Stimulated activated CD8-positive, alpha-beta memory T cell treated with anti-CD3 and anti-CD28 coated beads, Interleukin-2, amount 100 ng/mL, for 48 hours (primary cell): ENCODE data around the gene TYMS.
A peak's percentile ranks its signal among the peaks of the same experiment; 100 is the strongest.
"Not testable (repeated sequence)": the region's sequence is repeated elsewhere in the genome, so short reads cannot be mapped to it uniquely, and the experiment has no call there.

ENCODE experiments used
- DNase-seq, 2 donors: peaks; one replicate each; pipeline ENCODE4 v3.0.0-alpha.2; 2020; ENCODE audit warnings: low read depth in 2 of 2

The TYMS gene

DNA sequence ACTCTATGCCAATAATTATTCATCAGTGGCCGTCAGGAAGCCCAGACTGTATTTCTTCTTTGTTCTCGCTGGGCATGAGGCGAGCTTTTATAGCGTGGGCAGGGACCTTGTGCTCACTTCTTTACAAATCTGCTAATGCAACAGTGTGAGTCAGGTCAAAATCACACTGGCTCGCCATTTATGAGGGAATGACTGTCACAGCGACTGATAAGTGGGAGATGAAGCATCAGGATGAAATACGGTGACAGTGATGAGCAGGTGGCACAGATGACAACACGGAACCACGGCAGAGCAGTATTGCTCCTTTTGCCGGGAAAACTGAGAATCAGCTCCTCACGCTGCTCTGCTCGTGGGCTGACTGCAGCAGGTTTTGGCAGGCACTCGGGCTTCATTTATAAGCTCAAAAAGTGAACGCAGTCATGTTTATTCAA, 20.5 kb downstream of the TYMS start:
- no peak for DNase-seq

DNA sequence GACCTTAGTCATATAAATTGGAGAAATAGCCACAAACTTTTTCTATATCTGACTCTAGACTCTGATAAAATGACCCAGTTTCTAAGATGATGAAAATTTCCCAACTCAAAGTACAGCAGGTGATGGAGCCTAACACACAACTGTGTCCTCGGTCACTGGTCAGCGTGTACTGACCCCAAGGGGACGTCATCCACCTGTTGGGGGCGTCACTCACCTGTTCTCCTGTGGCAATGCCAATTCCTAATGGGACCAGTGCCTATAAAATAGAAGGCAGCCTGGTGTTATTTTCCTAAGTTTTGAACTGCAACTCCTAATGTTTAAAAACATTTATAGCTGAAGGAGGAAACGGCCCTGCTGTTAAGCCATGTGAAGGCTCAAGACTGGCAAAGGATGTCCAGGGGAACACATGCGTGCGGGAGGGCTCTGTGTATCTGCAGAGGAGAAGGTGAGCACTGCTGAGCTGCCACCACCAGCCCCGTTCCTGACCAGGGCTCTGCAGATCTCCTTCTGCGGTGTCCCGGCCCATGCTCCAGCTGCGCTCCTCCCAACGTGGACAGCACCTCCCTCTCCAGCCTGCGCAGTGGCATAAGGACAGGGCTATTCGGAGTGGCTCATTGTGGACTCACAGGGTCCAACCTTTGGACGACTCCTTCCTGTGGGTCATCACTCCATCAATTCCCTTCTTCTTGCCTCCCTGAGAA, 21.2 kb downstream of the TYMS start:
- no peak for DNase-seq

DNA sequence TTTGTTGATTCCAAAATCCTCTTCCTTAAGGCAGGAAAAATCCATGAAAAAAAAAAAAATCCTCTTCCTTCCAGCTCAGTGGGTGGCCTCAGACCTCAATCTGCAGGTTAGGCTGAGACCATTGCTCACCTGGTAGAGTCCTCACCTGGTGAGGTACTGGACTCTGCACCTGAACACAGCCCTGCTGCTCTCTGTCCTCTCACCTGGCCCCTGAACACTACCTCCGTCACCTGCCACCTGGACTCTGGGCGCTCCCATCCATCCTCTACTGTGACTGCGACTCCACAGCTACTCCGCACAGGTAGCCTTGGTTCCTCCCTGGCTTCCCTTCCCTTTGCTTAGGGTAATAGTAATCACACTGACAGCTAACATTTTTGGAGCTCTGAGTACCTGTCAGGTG, 22.1 kb downstream of the TYMS start:
- no peak for DNase-seq

DNA sequence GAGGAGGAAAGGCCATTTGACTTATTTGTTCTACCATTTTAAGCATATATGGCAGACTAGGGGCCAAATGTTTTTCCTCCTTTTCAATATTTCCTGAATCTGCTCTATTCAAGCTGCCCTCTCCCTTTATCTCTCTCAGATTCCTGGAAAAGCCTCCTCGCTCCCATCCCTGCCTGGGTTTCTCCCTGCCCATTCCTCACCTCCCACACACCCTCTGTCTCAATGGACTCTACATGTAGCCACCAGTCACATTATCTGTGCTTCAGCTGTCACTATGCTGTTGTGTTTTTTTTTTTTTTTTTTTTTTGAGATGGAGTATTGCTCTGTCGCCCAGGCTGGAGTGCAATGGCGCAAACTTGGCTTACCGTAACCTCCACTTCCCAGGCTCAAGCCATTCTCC, 22.9 kb downstream of the TYMS start:
- no peak for DNase-seq

DNA sequence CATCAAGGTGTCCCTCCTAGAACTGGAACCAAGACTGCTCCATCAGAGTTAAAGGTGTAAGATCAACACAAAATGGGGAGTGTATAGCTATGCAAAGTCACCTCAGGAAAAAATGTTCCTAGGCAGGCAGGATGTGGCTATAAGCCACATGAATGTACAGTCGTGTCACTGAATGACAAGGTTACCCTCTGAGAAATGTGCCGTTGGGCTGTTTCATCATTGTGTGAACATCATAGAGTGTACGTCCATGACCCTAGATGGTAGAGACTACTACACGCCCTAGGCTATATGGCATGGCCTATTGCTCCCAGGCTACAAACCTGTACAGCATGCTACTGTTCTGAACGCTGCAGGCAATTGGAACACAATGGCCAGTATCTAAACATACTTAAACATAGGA, 24.5 kb downstream of the TYMS start:
- peak; percentile 13 to 23 for DNase-seq

DNA sequence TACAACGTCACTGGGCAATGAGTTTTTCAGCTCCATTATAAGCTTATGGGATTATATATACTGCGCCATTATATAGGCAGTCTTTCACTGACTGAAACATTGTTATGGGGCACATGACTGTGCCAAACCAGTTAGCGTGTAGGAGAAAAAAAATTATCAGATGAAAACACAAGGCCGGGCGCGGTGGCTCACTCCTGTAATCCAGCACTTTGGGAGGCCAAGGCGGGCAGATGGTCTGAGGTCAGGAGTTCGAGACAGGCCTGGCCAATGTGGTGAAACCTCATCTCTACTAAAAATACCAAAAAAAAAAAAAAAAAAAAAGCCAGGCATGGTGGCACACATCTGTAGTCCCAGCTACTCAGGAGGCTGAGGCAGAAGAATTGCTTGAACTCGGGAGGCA, 25.0 kb downstream of the TYMS start:
- not testable (repeated sequence) for DNase-seq

DNA sequence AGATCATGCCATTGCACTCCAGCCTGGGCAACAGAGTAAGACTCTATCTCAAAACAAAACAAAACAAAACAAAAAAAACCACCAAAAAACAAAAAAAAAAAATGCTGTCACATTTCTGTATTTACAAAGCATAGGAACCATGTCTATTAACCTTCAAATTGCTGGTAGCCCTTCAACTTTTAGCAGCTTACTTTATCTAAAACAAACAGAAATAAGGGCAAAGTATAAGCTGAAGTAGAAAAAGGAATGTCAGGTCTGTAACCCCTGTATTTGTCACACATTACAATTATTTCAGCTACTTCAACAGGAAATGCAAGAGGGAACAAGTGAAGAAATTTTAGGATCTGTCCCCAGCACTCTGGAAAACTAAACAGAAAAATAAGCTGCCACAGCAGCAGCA, 25.4 kb downstream of the TYMS start:
- DNase-seq = no peak

DNA sequence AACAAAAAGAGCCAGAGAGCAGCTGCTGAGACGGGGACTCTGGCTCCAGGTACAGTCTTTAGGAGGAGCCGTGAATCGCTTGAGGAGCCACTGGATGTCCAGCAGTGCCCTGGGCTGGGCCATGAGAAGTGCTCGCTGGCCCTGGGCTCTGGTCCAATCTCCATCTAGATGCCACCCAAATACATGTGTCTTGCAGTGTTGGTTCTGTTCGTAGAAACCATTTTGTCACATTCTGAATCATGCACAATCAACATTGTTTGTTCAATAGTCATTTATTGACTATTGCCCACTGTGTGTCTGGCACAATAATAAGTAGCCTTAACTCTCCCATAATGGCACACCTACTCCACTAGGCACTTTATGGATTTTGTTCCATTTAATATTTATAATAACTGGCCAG, 26.1 kb downstream of the TYMS start:
- DNase-seq = no peak

DNA sequence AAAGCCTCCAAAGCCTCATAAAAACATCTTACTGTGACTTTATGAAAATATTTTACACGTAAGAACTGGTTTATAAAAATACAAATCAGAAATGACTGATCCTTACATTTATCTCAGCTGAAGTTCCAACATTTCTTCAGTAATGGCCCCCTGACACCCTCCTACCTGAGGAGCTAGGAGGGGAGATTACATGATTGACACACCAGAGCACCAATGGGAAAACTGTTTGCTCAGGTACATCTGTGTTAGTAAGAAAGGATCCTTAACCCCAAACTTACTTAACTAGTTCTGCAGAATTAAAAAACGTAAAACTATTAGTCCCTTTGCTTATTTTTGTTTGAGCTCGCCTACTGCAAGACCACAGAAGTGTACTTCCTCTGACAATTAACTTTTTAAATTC, 28.0 kb downstream of the TYMS start:
- DNase-seq = no peak

DNA sequence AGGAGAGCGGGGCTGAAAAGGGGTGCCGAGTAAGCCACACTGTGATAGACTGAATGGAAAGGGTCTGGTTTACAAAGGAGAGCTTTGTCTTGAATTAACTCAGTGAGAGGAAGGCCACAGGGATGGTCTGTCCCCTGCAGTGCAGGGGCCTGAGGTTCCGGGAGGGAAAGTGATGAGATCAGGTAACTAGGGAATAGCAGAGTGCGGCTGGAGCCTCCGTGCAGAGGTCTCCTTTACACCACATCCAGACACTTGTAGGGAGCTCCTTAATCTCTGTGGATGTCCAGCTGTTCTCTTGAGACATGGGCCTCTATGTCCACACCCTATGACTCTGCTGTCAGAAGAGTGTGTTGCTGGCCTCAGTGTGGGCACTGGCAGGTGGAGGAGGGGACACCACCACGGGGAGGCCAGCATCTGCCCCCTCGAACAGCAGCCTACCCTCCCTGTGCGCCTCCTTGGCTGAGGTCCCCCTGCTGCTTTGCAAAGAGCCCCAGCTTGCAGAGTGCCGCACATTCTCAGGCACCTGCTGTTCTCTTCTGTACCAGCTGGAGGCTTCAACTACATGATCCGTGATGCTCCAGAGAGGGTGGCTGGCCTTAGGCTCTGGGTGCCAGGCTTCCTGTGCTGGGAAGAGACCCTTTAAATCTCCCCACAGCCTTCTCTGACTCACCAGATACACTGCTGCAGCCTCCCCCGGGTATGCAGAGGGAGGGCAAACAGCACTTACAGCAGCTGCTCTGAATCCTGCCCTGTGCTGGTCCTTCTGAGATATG, 29.1 kb downstream of the TYMS start:
- no peak for DNase-seq

DNA sequence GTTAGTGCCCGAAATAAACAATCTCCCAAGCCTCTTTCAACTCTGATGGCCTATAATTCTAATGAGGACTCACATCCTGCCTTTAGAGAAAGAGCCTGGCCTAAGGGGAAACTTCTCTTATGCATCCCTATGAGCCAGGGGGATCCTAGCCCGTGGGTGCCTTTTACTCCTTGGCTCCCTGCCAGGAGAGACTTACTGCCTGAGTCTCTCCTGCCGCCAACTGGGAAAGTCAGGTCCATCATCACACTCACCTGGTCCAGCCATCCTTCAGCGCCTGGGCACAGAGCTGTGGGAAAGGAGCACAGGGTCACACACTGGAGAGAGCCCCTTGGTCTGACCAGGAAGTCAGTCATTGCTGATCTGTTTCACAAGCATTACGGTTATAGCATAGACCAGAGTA, 30.9 kb downstream of the TYMS start:
- DNase-seq = no peak

DNA sequence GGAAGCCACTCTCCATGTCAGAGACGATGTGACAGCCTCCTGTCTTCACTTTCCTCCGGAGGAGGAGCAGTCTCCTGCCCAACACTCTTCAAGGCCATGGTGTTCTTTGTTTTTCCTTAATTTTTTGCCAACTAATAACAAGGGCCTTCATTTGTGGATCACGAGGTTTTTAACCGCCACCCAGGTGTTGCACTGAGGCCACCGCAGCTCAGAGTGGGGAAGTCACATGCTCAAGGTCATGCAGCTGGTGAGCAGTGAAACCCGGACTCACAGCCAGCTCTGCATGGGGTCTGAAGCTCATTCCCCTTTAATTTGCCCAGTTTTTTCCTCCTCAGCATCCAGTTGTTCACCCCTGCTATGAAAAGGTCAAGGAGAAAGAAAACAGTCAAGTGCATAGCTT, 35.4 kb downstream of the TYMS start:
- DNase-seq = no peak

DNA sequence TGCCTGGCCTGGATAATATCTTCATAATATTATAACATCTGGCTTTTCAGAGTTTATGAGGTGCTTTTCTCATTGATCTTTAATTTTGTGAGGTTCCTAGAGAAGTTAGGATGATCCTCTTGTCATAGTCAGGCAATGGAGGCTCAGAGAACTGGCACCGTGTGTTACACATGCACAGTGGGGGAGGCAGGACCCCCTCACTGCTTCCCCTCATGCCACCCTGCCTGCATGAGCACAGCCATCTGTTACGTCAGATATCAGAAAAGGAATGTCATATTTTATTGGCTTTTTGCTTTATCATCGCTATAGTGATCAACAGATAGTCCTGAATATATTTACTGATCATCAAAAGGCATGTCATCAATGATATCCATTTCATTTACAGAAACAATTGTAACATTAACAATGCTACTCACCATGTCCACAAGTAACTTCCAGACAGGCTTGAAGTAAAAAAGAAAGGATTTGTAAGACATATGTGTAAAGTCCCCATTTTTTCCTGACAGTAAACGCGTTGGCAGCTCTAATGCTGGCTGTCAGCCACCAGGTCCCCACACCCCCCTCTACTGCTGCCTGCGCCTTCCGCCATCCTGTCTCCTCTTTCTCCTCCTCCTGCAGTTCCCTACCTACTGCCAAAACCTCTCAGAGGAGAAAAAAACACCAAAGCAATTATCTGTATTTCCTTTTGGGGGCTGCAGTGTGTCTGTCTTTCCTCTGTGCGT, 36.2 kb downstream of the TYMS start:
- DNase-seq = no peak

DNA sequence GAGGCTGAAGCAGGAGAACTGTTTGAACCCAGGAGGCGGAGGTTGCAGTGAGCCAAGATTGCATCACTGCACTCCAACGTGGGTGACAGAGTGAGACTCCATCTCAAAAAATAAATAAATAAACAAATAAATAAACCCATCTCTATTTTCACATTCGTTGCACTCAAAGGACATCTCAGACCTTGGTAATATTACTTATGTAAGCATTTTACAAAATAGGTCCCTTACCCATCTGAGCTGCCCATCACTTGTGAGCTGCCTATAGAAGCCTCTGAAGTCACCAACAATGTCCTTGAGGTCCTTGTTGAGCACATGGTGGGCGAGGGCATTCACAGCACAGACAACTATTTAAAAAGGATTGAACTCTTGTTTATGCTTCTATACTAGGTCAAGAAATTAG, 39.6 kb downstream of the TYMS start:
- no peak for DNase-seq

DNA sequence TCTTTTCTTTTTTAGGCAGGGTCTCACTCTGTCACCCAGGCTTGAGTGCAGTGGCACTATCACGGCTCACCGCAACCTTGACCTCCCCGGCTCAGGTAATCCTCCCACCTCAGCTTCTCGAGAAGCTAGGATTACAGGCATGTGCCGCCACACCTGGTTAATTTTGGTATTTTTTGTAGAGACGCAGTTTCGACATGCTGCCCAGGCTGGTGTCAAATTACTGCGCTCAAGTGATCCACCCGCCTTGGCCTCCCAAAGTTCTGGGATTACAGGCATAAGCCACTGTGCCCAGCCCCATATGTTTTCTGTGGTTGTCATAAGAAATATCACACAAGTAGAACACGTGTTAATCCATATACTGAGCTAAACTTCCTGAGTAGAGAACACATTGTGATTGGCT, 40.3 kb downstream of the TYMS start:
- no peak for DNase-seq

DNA sequence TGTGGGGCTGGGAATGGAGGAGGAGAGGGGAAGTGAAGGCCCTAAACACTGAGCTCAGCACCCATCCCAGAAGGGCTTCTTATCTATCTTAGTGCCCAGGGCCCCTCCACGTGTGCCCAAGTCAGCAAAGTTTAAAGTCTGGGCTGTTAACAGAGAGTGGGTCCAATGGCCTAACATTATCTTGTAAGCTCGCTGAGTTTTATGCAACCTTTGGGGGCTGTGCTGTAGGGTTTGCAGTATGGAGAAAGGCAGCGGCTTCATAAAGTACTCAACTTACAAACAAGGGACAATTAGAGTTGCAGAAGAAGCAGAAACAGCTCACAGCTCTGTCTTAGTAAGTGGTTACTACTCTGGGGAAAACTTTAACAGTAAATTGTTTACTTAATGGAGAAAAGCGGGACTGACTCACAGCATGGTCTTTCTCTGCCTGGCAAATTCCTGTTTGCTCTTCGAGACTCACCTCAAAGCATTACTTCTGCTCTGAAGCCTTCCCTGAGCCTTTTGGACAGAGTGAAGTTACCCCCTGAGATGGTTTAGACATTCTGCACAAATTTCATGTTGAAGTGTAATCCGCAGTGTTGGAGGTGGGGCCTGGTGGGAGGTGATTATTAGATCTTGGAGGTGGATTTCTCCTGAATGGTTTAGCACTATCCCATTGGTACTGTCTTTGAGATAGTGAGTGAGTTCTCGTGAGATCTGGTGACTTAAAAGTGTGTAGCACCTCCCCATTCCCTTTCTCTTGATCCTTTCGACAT, 45.9 kb downstream of the TYMS start:
- no peak for DNase-seq

DNA sequence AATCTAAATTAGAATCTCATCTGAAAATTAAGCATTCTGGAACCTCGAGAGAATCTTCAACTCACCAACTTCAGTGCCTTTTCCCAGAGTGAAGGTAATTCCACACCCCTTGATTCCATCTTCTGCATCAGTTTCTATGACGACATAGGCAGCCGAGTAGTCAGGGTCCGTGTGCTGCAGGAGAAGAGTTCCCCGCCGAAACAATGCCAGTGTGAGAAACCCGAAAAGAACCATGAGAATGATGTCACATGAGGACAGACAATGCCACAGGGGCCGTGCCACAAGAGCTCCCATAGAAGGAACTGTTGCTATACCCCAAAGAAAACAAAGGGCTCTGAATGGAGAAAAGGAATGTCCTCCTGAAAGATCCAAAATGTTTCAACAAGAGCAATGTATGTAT, 49.0 kb downstream of the TYMS start:
- DNase-seq = no peak

DNA sequence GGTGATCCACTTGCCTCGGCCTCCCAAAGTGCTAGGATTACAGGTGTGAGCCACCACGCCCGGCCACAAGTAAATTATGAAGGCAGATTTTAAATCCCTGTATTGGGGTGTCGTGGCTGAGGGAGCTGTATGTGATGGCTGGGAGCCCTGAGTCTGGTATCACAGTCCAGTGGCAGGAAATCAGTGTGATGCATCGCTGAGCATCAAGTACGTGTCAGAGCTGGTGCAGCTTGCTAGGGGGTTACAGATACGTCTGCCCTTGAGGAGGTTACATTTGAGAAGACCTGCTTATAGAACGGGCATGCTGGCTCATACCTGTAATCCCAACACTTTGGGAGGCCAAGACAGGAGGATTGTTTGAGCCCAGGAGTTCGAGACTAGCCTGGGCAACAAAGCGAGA, 50.6 kb downstream of the TYMS start:
- DNase-seq = no peak

DNA sequence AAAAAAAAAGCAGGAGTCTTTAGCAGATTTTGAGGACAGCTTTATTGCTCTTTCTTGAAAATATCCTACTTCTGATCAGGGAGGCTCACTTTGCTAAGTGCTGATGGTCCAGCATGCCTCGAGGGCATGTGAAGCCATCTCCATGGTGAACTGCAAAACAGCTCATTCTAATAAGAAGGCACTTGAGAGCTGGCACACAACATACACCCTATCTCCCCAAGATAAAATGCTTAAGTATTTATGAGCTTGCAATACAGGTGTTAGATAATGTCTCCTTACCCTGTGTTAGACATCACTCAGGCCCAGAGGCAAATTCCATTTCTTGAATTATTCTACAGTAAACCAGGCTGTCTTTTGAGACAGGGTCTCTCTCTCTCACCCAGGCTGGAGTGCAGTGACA, 52.3 kb downstream of the TYMS start:
- no peak for DNase-seq

DNA sequence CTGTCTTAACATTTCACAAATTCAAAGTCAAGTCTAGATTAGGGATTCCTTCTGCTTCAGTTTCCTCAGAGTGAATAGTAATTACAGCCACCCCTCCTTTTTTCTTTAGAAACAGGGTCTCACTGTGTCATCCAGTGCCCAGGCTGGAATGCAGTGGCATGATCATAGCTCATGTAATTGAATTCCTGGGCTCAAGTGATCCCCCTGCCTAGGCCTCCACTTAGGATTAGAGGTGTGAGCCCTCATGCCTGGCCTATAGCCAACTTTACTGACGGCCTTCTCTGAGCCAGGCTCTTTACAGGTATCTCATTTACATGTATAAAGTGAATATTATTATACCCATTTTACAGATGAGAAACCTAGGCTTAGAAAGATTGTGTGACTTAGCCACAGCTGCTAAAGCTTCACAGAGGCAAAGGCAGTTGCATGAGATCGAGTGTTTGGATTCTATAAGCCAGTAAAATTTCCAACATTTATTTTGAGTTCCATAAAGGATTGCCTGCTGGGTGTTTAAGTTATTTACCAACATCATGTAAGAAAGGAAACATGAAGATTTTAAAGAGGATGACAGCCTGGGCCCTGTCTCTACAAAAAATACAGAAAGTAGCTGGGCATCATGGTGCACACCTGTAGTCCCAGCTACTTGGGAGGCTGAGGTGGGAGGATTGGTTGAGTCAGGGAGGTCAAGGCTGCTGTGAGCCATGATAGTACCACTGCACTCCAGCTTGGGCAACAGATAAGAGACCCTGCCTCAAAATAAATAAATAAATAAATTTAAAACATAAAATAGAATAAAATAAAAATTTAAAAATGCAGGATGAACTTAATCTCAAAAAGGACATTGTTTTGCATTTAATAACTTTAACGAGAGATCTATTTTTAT, 53.2 kb downstream of the TYMS start:
- no peak for DNase-seq

DNA sequence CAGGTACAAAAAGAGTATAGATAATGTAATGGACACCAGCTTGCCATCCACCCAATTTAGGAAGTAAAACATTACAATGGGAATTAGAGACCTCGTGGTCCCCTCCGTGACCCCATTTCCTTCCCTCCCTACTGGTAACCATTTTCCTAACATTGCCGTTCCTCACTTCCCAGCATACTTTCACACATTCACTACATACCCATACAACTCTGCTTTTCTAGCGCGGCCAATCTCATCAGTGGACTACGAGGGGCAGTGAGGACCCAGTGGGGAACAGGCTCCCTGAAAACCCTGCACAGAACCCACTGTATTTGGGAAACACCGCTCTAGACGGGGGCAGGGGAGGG, 53.8 kb downstream of the TYMS start:
- DNase-seq = peak in 1 of 2 donors; percentile 4
